GM23338 (cell line): ENCODE results near the gene REXO2. TPM values are rescaled to one million over a fixed set of nuclear protein-coding genes. Genes with fewer than 3 reads are reported as not detected.

ENCODE experiments used
- polyA plus RNA-seq: library from polyadenylated mRNA; unstranded; fragments of >200 nt; fragmentation: Nextera tagmentation; extraction: Ambion mirVana; gene quantifications from 2 replicates; pipeline ENCODE4 v1.2.1, GENCODE V29; 2016
- total RNA-seq: library from RNA; depleted of rRNA; stranded (reverse); fragments of >200 nt; shearing (Covaris generic); gene quantifications from 2 replicates; pipeline ENCODE4 v1.2.3, GENCODE V29; 2014; rRNA removed
- TF ChIP-seq, protein P1 (sequence below): fragments of 250-450 bp; sonication (Bioruptor Pico); IDR thresholded peaks from 2 replicates; pipeline ENCODE4 v1.5.0; 2020; ENCODE audit warnings: mild to moderate bottlenecking, moderate library complexity
- TF ChIP-seq, protein P2 (sequence below), 2 experiments: fragments of 200-600 bp in 1 of 2; sonication (generic) in 1 of 2; conservative IDR thresholded peaks; 2 replicates each; pipeline versions ENCODE4 v1.5.1 to v1.6.1; 2016 to 2017; ENCODE audit warnings: antibody characterized with exemption in 2 of 2, low read depth in 2 of 2, mild to moderate bottlenecking in 2 of 2, moderate library complexity in 1 of 2

Gene REXO2
- total and polyA plus RNA-seq, 2 experiments from 2014 or later: 122 to 245 TPM

DNA sequence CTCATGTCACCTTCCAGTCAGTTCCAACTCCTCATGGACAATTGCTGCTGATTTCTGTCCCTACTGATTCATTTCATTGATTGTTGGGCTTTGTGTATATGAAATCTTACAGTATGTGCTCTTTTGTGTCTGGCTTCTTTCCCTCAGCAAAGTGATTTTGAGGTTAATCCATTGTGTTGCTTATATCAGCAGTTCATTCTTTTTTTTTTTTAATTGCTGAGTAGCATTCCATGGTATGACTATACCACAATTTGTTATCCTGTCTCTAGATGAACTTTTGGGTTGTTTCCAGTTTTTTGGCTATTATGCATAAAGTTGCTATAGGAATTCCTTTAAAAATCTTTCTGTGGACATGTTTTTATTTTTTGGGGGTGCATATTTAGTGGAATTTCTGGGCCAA, 60.5 kb downstream of the REXO2 start (continued):
- TF ChIP-seq, protein P1, sequence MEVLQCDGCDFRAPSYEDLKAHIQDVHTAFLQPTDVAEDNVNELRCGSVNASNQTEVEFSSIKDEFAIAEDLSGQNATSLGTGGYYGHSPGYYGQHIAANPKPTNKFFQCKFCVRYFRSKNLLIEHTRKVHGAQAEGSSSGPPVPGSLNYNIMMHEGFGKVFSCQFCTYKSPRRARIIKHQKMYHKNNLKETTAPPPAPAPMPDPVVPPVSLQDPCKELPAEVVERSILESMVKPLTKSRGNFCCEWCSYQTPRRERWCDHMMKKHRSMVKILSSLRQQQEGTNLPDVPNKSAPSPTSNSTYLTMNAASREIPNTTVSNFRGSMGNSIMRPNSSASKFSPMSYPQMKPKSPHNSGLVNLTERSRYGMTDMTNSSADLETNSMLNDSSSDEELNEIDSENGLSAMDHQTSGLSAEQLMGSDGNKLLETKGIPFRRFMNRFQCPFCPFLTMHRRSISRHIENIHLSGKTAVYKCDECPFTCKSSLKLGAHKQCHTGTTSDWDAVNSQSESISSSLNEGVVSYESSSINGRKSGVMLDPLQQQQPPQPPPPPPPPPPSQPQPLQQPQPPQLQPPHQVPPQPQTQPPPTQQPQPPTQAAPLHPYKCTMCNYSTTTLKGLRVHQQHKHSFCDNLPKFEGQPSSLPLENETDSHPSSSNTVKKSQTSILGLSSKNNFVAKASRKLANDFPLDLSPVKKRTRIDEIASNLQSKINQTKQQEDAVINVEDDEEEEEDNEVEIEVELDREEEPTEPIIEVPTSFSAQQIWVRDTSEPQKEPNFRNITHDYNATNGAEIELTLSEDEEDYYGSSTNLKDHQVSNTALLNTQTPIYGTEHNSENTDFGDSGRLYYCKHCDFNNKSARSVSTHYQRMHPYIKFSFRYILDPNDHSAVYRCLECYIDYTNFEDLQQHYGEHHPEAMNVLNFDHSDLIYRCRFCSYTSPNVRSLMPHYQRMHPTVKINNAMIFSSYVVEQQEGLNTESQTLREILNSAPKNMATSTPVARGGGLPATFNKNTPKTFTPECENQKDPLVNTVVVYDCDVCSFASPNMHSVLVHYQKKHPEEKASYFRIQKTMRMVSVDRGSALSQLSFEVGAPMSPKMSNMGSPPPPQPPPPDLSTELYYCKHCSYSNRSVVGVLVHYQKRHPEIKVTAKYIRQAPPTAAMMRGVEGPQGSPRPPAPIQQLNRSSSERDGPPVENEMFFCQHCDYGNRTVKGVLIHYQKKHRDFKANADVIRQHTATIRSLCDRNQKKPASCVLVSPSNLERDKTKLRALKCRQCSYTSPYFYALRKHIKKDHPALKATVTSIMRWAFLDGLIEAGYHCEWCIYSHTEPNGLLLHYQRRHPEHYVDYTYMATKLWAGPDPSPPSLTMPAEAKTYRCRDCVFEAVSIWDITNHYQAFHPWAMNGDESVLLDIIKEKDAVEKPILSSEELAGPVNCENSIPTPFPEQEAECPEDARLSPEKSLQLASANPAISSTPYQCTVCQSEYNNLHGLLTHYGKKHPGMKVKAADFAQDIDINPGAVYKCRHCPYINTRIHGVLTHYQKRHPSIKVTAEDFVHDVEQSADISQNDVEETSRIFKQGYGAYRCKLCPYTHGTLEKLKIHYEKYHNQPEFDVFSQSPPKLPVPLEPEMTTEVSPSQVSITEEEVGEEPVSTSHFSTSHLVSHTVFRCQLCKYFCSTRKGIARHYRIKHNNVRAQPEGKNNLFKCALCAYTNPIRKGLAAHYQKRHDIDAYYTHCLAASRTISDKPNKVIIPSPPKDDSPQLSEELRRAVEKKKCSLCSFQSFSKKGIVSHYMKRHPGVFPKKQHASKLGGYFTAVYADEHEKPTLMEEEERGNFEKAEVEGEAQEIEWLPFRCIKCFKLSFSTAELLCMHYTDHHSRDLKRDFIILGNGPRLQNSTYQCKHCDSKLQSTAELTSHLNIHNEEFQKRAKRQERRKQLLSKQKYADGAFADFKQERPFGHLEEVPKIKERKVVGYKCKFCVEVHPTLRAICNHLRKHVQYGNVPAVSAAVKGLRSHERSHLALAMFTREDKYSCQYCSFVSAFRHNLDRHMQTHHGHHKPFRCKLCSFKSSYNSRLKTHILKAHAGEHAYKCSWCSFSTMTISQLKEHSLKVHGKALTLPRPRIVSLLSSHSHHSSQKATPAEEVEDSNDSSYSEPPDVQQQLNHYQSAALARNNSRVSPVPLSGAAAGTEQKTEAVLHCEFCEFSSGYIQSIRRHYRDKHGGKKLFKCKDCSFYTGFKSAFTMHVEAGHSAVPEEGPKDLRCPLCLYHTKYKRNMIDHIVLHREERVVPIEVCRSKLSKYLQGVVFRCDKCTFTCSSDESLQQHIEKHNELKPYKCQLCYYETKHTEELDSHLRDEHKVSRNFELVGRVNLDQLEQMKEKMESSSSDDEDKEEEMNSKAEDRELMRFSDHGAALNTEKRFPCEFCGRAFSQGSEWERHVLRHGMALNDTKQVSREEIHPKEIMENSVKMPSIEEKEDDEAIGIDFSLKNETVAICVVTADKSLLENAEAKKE: no peak
- TF ChIP-seq, protein P2, sequence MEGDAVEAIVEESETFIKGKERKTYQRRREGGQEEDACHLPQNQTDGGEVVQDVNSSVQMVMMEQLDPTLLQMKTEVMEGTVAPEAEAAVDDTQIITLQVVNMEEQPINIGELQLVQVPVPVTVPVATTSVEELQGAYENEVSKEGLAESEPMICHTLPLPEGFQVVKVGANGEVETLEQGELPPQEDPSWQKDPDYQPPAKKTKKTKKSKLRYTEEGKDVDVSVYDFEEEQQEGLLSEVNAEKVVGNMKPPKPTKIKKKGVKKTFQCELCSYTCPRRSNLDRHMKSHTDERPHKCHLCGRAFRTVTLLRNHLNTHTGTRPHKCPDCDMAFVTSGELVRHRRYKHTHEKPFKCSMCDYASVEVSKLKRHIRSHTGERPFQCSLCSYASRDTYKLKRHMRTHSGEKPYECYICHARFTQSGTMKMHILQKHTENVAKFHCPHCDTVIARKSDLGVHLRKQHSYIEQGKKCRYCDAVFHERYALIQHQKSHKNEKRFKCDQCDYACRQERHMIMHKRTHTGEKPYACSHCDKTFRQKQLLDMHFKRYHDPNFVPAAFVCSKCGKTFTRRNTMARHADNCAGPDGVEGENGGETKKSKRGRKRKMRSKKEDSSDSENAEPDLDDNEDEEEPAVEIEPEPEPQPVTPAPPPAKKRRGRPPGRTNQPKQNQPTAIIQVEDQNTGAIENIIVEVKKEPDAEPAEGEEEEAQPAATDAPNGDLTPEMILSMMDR (conservative IDR thresholded peaks at IDR 0.05; ENCODE audit: low read depth in 2 of 2): no peak

Other genes with a start within 250 kb of the REXO2 start
- not detected in 2 replicates for gene NNMT, start 143.1 kb upstream of the REXO2 start, total RNA-seq
- gene NNMT, start 143.1 kb upstream of the REXO2 start, polyA plus RNA-seq: 0.21 and 0.40 TPM in 2 replicates
- 3.2 and 5.8 TPM in 2 replicates for gene C11orf71, start 39.0 kb upstream of the REXO2 start, total RNA-seq
- 6.9 and 8.7 TPM in 2 replicates for gene C11orf71, start 39.0 kb upstream of the REXO2 start, polyA plus RNA-seq
- 51.4 and 57.2 TPM in 2 replicates for gene RBM7, start 38.8 kb upstream of the REXO2 start, total RNA-seq
- 28.0 and 31.5 TPM in 2 replicates for gene RBM7, start 38.8 kb upstream of the REXO2 start, polyA plus RNA-seq
- gene NXPE1, start 120.4 kb downstream of the REXO2 start, total RNA-seq: not detected in 2 replicates
- gene NXPE1, start 120.4 kb downstream of the REXO2 start, polyA plus RNA-seq: not detected in 2 replicates
- gene NXPE4, start 156.3 kb downstream of the REXO2 start, total RNA-seq: not detected in 2 replicates
- gene NXPE4, start 156.3 kb downstream of the REXO2 start, polyA plus RNA-seq: not detected in 2 replicates
- gene NXPE2, start 239.1 kb downstream of the REXO2 start, total RNA-seq: 0.10 and 0.12 TPM in 2 replicates
- not detected in 2 replicates for gene NXPE2, start 239.1 kb downstream of the REXO2 start, polyA plus RNA-seq